Activated CD4-positive, alpha-beta T cell treated with anti-CD3 and anti-CD28 coated beads, Interleukin-2, amount 50 U/mL, for 48 hours (primary cell): Measurements from ENCODE around the gene ACBD4.

Source experiments
- DNase-seq, 2 experiments: peaks; one replicate each; pipeline ENCODE4 v3.0.0-alpha.2; 2020

Gene ACBD4

GRCh38 chr17:45104907-45105624 is 30.4 kb upstream of the ACBD4 start:
- no peak for DNase-seq

GRCh38 chr17:45106096-45106495 is 29.4 kb upstream of the ACBD4 start:
- DNase-seq: no peak

GRCh38 chr17:45106582-45106981 is 28.9 kb upstream of the ACBD4 start:
- DNase-seq: no peak

- DNase-seq: no peak
Measured at GRCh38 chr17:45107293-45108010, 28.0 kb upstream of the ACBD4 start.

- DNase-seq: no peak
Measured at GRCh38 chr17:45108051-45108450, 27.4 kb upstream of the ACBD4 start.

- no peak for DNase-seq
Measured at GRCh38 chr17:45108595-45109521, 26.6 kb upstream of the ACBD4 start.

- no peak for DNase-seq
Measured at GRCh38 chr17:45110676-45111611, 24.5 kb upstream of the ACBD4 start.

GRCh38 chr17:45111850-45112249 is 23.6 kb upstream of the ACBD4 start:
- no peak for DNase-seq

- DNase-seq: no peak
Measured at GRCh38 chr17:45112559-45113423, 22.7 kb upstream of the ACBD4 start.

- no peak for DNase-seq
Measured at GRCh38 chr17:45113424-45113754, 22.1 kb upstream of the ACBD4 start.

GRCh38 chr17:45114117-45114932 is 21.2 kb upstream of the ACBD4 start:
- DNase-seq: no peak

GRCh38 chr17:45115015-45115625 is 20.4 kb upstream of the ACBD4 start:
- no peak for DNase-seq

- no peak for DNase-seq
Measured at GRCh38 chr17:45115871-45116270, 19.6 kb upstream of the ACBD4 start.

GRCh38 chr17:45116434-45117016 is 19.0 kb upstream of the ACBD4 start:
- DNase-seq: no peak

- no peak for DNase-seq
Measured at GRCh38 chr17:45117334-45117733, 18.2 kb upstream of the ACBD4 start.

GRCh38 chr17:45117848-45118646 is 17.4 kb upstream of the ACBD4 start:
- DNase-seq: no peak

GRCh38 chr17:45118691-45119090 is 16.8 kb upstream of the ACBD4 start:
- no peak for DNase-seq

- no peak for DNase-seq
Measured at GRCh38 chr17:45119964-45120363, 15.5 kb upstream of the ACBD4 start.

- no peak for DNase-seq
Measured at GRCh38 chr17:45120558-45120957, 14.9 kb upstream of the ACBD4 start.
